Stomach (tissue), 4 donors: Measurements from ENCODE around the gene TULP1.

Experiments used
- EP300 ChIP-seq: sonication (generic); formaldehyde crosslinking; IDR thresholded peaks from one replicate; pipeline ENCODE4 v1.6.1; 2017; ENCODE audit warnings: antibody characterized with exemption
- POLR2A ChIP-seq, 4 donors: fragments of 450-650 bp; IDR thresholded peaks; one replicate each; pipeline ENCODE4 v1.6.1; 2016; ENCODE audit warnings: antibody characterized with exemption in 4 of 4, control low read depth in 2 of 4, mild to moderate bottlenecking in 1 of 4, moderate library complexity in 1 of 4
- TF ChIP-seq, protein P1 (sequence below), 7 experiments: fragments of 450-650 bp in 4 of 7; fragments of 200-600 bp in 3 of 7; sonication (generic) in 3 of 7; IDR thresholded peaks; one replicate each; pipeline ENCODE4 v1.5.1; 2016 to 2019; ENCODE audit warnings: antibody characterized with exemption in 7 of 7, control low read depth in 2 of 7, mild to moderate bottlenecking in 1 of 7

DNA sequence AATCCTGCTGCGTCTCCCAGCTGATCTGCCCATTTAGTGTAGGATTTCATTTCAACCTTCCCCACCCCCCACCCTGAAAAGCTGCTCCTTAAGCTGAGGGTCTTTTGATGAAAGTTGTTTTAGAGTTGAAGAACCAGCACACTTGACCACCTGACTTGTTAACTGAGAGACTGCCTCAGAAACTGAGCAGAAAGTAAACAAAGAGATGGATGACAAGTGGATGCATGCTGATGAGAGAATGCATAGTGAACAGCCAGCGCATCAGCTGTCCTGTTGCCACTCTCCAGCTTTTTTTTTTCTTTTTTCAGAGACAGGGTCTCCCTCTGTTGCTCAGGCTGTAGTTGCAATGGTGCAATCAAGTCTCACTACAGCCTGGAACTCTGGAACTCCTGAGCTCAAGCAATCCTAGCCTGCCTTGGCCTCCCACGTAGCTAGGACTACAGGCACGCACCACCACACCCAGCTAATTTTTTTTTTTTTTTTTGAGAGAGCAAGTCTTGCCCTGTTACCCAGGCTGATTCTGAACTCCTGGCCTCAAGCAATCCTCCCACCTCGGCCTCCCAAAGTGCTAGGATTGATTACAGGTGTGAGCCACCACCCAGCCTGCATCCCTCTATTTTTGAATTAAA is 35.0 kb downstream of the TULP1 start:
- TF ChIP-seq, protein P1, sequence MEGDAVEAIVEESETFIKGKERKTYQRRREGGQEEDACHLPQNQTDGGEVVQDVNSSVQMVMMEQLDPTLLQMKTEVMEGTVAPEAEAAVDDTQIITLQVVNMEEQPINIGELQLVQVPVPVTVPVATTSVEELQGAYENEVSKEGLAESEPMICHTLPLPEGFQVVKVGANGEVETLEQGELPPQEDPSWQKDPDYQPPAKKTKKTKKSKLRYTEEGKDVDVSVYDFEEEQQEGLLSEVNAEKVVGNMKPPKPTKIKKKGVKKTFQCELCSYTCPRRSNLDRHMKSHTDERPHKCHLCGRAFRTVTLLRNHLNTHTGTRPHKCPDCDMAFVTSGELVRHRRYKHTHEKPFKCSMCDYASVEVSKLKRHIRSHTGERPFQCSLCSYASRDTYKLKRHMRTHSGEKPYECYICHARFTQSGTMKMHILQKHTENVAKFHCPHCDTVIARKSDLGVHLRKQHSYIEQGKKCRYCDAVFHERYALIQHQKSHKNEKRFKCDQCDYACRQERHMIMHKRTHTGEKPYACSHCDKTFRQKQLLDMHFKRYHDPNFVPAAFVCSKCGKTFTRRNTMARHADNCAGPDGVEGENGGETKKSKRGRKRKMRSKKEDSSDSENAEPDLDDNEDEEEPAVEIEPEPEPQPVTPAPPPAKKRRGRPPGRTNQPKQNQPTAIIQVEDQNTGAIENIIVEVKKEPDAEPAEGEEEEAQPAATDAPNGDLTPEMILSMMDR (IDR thresholded peaks at IDR 0.05): no peak
- TF ChIP-seq POLR2A (IDR thresholded peaks at IDR 0.05) (no peak), EP300 (no peak)
